HG03565 (cell line): ENCODE data around the gene THSD7A.
"Not testable (repeated sequence)": the region's sequence is repeated elsewhere in the genome, so short reads cannot be mapped to it uniquely, and the experiment has no call there.

ENCODE experiments used
- ATAC-seq: cut with Tn5 transposase; IDR thresholded peaks from one replicate; pipeline ENCODE4 v1.9.1; 2021; ENCODE audit warnings: mild to moderate bottlenecking, moderate library complexity; ENCODE audit not compliant: unreplicated experiment

THSD7A gene

DNA sequence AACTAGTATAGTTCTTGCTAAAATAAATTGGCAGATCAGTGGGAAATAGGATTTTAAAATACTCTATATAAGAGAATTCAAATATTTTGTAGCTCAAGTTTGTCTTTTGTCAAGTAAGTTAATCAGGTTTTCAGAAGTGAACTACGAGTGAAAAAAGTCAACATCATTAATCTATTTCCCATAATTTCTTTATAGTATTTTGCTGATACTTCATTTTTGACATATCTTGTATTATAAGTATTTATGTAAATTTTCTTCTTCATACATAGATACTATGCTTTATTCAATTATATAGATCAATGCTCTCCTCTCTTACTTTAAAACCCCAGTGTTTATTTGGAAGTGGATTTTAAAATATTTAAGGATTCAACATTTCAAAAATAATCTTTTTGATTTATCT is 360.7 kb downstream of the THSD7A start:
- no peak for ATAC-seq

DNA sequence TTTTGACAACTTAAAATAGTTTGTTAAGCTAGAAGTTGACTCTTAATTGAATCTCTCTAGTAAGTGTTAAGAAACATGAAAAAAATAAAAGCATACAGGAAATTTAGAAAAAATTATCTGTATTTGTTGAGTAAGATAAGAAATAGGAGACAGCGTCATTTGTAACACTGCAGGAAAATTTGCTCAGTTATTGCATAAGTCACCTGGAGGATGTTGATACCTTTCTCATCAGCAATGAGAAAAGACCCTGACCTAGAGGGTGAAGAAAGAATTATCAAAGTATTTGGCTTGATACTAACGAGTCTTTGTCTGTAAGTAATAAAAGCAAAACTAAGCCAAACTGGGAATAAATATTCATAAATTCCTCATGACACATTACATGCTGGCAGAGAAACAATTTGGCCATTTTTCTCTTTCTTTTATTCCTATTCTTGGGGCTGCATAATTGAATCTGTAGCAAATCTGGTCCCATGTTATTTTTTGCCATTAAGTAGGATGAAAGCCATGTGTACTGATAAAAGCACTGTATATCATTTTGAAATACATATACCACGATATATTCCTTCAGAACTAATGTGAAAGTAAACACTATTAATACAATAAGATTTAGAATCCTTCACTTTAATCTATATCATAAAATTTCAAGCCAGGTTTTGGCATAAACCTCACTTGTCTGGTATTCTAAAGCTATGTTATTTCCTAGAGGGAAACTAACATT is 362.8 kb downstream of the THSD7A start:
- no peak for ATAC-seq

DNA sequence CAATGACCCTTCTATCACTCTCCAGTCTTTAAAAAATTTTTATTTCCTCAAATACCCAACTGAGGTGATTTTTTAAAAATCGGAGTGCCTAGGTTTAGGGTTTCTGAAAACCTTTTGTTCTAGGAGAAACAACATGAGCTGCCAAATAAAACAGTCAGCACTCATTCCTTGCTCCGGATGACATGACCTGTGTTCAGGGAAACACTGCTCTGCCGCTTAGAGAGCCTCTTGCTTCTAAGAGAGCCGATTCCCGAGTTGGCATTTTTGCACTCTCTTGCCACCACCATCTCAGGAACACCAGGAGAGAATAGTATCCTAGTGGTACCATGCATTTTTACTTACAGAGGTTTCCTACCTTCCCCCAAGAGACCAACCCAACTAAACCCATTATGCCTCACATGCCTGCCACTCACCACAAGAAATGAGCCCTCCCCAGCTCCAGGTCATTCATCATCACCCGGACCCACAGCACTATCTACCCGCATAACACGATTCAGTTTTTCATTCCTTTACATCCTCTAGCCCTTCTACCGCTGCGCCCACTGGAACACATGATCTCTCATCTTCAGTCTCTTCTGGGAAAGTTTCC is 365.4 kb downstream of the THSD7A start:
- ATAC-seq, result no peak

DNA sequence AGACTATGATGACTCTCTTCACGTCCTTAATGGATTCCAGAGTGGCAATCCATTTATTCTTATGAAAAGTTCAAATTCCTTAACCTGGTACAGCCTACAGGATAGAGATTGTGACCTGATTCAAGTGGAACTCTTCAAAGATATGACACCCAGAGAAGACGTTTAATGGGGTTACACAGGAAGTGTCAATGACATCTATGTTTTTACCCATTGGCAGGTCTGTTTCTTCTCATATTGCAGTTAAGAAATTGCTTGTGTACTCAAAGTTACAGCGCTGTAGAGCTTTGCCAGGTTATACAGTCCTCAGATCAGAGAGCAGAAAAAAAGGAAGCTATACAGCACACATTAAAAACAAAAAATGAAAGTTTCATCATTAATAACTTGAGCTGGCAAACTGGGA is 367.4 kb downstream of the THSD7A start:
- no peak for ATAC-seq

DNA sequence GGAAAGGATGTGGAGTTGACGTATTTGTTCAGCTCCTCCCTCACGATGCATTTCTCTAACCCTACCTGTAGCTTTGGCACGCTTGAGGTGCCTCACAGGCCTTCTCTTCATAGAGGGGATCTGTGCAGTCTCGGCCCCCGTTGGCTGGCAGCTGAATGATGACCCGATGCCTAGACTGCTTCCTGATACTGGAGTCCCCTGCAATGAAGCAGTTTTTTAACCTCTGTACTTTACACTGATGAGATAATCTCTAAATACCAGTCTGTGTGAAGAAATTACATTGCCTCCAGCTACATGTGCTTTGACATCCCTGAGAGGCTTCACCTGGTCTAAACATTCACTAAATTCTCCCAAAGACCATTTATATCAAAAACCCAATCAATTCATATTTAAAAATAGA is 370.1 kb downstream of the THSD7A start:
- ATAC-seq, result no peak

DNA sequence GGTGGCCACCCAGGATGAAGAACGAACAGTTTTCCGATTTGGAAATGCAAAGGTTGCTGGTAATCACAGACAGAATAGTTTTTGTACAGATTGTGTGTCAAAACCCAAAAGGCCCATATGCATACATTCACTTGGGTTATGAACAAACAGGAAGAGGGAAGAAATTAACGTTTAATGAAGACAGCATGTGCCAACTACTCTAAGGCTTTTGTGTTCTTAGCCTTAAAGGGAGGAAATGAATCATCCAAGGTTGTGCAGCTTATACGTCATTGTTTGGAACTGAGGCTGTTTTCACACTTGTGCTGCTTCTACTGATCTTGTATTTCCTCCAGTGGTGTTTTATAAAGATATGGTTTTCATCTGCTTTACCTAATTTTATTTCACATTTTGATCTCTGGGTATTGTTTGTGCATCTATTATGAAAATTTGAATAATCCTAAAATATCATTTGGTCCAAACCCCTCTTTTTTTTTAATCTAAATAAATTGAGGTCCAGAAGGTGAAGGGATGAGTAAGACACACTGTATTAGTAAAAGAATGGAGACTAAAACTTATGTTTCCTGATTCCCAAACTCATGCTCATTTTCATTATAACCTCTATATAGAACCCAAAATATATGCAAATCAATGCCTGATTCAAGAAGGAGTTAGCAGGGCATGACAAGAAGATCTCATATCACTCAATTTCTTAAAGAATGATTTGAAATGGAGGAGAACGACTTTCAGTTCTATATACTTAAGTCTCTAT is 373.1 kb downstream of the THSD7A start:
- ATAC-seq, result no peak

DNA sequence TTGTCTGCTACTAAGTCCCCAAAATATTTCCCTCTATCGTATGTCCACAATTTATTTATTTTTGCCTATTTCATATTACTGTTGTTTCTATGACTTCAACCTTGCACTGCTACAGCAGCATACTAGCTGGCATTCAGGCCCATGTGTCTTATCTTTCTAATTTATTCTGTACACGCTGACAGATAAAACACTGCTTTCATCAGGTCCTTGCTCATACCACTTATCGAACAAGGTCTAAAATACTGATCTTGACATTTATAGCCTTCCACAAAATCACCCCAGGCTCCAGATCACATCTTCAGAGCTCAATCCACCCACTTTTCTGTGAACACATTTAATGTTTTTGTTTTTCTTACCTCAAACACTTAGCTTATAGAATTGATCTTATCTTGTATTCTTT is 374.6 kb downstream of the THSD7A start:
- ATAC-seq, result no peak

DNA sequence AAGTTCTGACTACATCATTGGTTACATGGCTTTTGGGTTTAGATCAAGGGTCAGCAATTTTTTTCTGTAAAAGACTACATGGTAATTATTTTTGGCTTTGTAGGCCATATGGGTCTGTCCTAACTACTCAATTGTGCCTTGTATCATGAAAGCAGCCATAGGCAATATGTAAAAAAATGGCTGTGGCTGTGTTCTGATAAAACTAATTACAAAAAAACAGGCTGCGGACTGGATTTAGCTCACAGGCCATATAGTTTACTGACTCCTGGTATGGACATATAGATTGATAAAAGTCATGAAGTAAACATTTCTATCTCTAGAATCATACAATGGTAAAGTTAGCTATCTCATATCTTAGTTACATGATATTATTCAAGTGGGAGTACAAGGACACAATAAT is 375.4 kb downstream of the THSD7A start:
- ATAC-seq, result no peak

DNA sequence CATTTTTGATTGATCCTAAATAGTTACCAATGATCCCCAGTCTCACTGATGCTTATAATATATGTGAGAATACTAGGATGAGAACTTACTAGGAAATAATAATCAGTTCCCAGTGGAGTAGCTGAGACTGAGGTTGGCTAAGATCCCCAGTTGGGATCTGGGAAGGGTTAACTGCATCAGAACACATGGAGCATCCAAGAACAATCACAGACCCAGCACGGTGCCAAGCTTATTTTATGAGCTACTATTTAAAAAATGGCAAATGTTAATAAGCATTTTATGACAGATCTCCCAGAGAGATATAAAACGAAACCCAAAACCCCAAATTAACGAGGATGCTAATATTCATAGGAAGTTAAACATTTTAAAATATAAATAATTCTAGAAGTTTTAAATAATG is 379.5 kb downstream of the THSD7A start:
- ATAC-seq, result no peak

DNA sequence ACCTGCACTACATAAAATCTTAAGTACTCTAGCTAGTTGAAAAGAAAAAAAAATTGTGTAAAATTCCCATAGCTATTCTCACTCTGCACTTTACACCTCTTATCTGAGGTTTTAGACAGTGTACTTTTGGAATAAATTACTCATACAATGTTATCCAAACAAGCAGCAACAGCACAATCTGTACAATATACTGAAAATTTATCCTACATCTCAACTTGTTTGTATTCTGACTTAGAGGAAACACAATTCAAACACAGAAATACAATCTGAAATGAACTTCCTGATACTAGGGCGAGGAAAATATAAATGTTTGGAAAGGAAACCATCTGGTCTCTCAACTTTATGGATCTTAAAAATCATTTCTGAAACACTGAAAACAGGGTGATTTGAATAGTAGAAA is 381.7 kb downstream of the THSD7A start:
- no peak for ATAC-seq

DNA sequence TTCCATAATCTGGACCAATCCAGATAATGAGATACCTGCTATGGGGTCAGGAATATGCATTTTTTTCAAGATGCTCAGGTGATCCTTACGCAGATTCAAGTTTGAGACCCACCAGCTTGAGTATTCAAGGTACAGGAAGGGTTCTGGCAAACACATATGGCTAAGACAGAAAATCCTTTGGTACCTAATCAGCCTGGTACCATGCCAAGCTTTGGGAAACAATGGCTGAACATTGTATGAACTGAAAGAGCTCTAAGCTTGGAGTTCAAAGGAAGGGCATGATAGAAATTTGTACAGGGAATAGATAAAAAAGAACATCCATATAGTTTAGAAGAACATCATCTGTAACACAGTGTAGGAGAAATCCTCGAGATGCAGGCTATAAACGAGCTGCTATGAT is 382.7 kb downstream of the THSD7A start:
- ATAC-seq, result no peak

DNA sequence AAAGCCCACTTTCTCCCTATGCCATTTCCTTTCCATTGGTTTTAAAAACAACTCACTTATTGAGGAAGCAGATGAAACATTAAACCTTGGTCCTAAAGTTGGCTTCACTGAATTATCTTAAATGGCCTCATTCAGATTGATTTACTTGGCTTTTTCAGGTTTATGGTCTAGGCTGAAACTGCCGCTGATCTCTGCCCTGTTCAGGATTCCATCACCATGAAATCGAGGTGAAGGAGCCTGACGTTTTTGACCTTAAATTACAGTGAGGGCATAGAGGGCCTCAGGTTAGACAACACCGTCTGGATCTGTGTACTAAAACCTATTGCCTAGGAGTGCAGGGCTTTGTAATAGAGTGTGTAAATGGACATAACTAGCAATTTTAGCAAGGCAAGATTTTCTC is 383.7 kb downstream of the THSD7A start:
- no peak for ATAC-seq

DNA sequence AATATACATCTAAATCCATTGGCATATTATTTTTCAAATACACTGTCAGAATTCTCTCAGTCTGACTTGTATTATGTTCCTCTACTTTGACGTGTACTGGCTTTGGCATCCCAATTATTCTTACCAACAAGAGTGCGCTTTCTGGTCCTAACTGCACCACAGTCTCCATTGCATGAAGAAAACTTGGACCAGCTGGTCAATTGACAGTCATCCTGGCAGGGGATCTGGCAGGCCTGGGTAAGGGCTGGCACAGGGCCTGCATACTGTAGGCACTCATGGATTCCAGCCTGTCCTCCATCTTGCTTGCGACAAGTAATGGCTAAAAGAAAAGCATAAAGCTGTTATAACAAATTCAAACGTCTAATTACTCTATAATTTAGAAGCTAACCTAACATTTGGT is 384.9 kb downstream of the THSD7A start:
- ATAC-seq, result no peak

DNA sequence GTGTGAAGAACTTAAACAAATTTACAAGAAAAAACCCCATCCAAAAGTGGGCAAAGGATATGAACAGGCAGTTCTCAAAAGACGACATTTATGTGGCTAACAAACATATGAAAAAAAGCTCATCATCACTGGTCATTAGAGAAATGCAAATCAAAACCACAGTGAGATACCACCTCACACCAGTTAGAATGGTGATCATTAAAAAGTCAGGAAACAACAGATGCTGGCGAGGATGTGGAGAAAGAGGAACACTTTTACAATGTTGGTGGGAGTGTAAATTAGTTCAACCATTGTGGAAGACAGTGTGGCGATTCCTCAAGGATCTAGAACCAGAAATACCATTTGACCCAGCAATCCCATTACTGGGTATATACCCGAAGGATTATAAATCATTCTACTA is 388.1 kb downstream of the THSD7A start:
- ATAC-seq, result not testable (repeated sequence)

DNA sequence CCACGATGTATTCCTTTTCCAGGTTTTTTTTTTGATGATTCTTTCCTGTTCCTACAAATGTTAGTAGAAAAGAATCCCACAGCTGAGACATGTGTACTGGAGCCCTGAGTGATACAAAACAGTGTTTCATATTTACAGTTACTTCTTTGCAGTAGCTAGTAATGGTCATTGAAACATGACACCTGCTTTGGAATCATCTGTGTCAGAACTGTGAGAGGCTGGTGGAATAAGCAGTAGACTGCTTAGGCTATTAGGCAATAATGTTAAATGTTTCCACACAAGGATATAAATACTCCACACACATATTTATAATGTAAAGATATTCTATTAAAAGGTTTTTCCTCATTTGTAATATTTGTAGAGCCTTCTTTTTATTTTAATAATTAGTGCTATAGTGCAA is 394.0 kb downstream of the THSD7A start:
- ATAC-seq, result no peak

DNA sequence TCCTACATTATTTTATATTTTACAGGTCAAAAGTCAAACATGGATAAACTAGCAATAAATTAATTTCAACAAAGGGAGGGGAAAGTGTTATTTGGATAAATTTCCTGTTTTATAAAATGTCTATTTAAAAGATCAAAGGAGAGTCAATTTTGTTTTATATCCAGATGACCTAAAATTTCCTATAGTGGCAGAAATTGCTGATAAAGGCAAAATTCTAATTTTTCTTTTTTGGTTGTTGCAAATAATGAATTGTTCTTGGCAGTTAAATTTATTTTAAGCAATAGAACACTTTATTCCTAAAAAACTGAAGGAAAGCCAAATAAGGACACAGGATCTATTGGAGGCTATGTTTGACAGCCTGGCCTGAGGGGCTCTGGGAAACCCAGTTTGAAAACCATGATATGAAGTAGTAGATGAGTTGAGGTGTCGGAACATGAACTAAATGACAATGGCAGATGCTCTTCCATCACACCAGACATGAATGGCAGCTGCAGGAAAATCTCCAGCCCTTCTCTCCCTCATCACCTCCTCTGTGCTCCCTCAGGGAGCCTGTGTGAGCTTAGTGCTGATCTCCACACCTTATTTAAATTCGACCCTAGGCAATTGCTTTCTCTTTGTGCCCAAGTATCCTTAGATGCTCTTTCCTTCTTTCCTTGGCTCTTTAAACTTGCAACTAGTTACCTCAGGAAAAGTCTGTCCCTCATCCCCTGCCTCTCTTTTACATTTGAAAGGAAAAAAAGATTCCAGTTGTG is 395.0 kb downstream of the THSD7A start:
- ATAC-seq, result no peak

DNA sequence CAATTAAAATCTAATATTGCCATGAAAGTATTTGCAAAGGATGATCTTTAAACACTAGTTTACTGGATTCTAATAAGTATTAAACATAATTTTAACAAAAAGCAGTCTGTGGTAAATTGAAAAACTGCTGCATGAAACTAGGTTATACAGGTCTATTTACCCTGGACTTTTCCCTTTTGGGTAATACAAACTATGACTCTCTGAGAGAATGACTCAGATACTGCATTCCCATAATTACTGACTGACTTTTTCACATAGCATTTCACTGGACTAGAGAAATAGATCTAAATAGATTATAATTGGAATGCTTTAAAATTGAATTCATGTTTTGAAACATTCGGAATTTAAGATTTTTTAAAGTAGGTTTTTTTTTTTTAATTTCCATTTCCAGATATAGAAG is 395.7 kb downstream of the THSD7A start:
- ATAC-seq, result no peak

DNA sequence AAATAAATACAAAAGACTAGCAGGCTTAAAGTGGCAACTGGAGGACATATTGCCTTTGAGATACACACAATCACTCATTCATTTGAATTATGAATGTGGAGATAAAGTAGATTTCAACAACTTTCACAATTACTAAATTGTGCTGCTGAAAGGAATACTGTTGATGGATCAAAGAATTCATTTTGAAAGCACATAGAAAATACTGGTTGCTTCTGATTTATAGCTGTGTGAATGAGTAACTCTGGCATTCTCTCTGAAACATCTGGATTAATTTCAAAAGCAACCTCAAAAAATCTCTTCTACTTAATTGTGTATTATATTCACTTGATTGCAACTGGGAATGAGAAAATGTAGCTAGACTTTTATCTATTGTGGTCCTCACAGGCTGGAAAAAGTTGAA is 397.6 kb downstream of the THSD7A start:
- ATAC-seq, result no peak

DNA sequence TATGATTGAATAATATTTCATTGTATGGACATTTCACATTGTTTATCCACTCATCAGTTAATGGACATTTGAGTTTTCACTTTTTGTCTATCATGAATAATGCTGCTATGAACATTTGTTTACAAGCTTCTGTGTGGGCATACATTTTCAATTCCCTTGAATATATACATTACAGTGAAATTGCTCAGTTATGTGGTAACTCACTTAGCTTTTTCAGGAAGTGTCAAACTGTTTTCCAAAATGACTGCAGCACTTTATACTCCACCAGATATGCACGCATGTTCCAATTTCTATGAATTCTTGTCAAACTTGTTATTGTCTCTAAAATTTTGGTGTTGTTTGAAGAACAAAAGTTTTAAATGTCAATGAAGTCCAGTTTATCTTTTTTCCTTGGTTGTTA is 401.2 kb downstream of the THSD7A start:
- no peak for ATAC-seq

DNA sequence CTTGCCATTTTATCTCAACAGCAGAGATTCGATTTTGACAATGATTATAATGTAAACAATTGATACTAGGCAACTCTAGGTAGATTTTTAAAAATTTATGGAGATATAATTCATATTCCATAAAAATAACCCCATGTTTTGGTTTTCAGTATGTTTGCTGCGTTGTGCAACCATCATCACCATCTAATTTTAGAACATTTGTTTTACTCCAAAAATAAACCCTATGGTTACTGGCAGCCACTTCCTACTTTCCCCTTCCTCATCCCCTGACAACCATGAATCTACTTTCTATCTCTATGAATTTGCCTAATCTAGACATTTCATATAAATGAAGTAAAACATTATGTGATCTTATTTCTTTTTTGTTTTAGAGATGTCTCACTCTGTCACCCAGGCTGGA is 401.9 kb downstream of the THSD7A start:
- ATAC-seq, result no peak

DNA sequence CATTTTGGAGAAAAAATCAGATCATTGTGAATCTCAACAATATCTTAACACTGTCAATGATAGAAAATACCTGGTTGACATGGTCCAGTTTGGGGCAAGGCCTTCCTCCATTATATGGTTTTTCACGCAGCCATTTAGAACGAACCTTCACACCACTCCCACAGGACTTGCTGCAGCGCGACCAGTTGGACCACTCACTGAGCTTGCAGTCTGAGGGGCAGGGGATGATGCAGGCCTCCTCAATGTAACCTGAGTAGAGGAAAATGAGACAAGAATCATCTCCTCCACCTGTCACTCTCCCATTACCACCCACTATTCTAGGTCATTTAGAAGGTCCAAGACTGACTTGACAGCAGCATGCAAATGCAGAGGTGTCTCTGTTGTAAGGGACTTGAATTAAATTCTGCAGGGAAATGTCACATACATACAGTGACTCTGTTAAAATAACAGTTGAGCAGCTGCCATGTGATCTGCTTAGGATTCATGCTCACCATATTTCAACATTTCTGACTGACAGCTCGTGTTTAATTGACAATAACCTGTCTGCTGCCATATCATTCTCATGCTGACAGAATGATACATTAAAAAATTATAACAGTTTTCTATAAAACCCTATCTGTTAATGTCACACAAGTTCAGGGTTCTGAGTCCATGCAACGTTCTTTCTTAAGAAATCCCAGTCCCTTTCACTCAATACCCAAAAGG is 403.0 kb downstream of the THSD7A start:
- ATAC-seq, result no peak
